Karpas-422 (cell line): ENCODE data around the gene PI4K2A. TPM values are rescaled to one million over a fixed set of nuclear protein-coding genes. Genes with fewer than 3 reads are reported as not detected.
"Not testable (repeated sequence)": the region's sequence is repeated elsewhere in the genome, so short reads cannot be mapped to it uniquely, and the experiment has no call there.

Experiments
- DNase-seq: peaks from one replicate; pipeline ENCODE4 v3.0.0-alpha.2; 2015
- H2AFZ ChIP-seq: fragments of 200-600 bp; sonication (generic); 2 replicates; pipeline ENCODE4 v1.6.1; 2014; ENCODE audit warnings: antibody characterized with exemption, low read length, mixed read lengths
- H3K27ac ChIP-seq: fragments of 200-600 bp; sonication (generic); 2 replicates; pipeline ENCODE4 v1.5.1; 2014; ENCODE audit warnings: mild to moderate bottlenecking, low read length, moderate library complexity
- H3K27me3 ChIP-seq: fragments of 200-600 bp; sonication (generic); 2 replicates; pipeline ENCODE4 v1.6.1; 2014; ENCODE audit warnings: low read length, mixed read lengths
- H3K36me3 ChIP-seq: fragments of 200-600 bp; sonication (generic); 2 replicates; pipeline ENCODE4 v1.6.1; 2014; ENCODE audit warnings: low read length, mixed read lengths; ENCODE audit not compliant: insufficient read depth
- H3K4me1 ChIP-seq: fragments of 200-600 bp; sonication (generic); 2 replicates; pipeline ENCODE4 v1.6.1; 2014; ENCODE audit warnings: mild to moderate bottlenecking, low read length, mixed read lengths
- H3K4me2 ChIP-seq: fragments of 200-600 bp; sonication (generic); 2 replicates; pipeline ENCODE4 v1.6.1; 2014; ENCODE audit warnings: low read length, low read depth, mild to moderate bottlenecking; ENCODE audit not compliant: poor library complexity, severe bottlenecking
- H3K4me3 ChIP-seq: fragments of 200-600 bp; sonication (generic); 2 replicates; pipeline ENCODE4 v1.5.1; 2014; ENCODE audit warnings: mild to moderate bottlenecking, antibody characterized with exemption, low read length, mixed read lengths
- H3K79me2 ChIP-seq: fragments of 200-600 bp; sonication (generic); 2 replicates; pipeline ENCODE4 v1.6.1; 2014; ENCODE audit warnings: mild to moderate bottlenecking, low read length, mixed read lengths
- H3K9ac ChIP-seq: fragments of 200-600 bp; sonication (generic); 2 replicates; pipeline ENCODE4 v1.6.0; 2014; ENCODE audit warnings: low read length
- H3K9me2 ChIP-seq: fragments of 200-600 bp; sonication (generic), shearing (Covaris generic); replicated peaks from 2 replicates; pipeline ENCODE4 v1.6.0; 2014; ENCODE audit warnings: mild to moderate bottlenecking, low read length, moderate library complexity; ENCODE audit not compliant: insufficient read depth
- H3K9me3 ChIP-seq: fragments of 300-700, 200-600 bp; sonication (generic); 2 replicates; pipeline ENCODE4 v1.6.1; 2014; ENCODE audit warnings: low read length, mixed read lengths
- H4K20me1 ChIP-seq: fragments of 200-600 bp; sonication (generic); 2 replicates; pipeline ENCODE4 v1.6.1; 2014; ENCODE audit warnings: mild to moderate bottlenecking, antibody characterized with exemption, low read length, low read depth; ENCODE audit not compliant: insufficient read depth
- total RNA-seq: library from RNA; depleted of rRNA; stranded (reverse); fragments of >200 nt; shearing (Covaris generic); gene quantifications from 2 replicates; pipeline ENCODE4 v1.2.3, GENCODE V29; 2014; ENCODE audit warnings: low replicate concordance

The PI4K2A gene
- total RNA-seq, 1 experiment from 2014 or later = 4.4 TPM

DNA sequence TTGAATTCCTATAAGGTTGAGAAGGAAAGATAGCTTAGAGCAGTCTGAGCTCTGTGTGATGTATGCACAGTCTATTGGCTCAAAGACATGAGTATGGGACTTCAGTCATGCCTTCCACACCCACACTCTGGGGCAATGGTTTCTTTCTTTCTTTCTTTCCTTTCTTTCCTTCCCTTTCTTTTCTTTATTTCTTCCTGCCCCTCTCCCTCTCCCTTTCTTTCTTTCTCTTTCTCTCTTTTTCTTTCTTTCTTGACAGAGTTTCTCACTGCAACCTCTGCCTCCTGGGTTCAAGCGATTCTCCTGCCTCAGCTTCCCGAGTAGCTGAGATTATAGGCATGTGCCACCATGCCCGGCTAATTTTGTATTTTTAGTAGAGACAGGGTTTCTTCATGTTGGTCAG lies 1.4 kb upstream of the PI4K2A start:
- H3K4me3 ChIP-seq, H3K9ac ChIP-seq, H3K4me2 ChIP-seq, H3K9me2 ChIP-seq, H4K20me1 ChIP-seq, H2AFZ ChIP-seq, H3K27me3 ChIP-seq, DNase-seq, H3K27ac ChIP-seq, H3K4me1 ChIP-seq, H3K36me3 ChIP-seq, H3K9me3 ChIP-seq: not testable (repeated sequence)
- peaks cover 24% of the 10 kb centered on the region for H3K79me2 ChIP-seq

DNA sequence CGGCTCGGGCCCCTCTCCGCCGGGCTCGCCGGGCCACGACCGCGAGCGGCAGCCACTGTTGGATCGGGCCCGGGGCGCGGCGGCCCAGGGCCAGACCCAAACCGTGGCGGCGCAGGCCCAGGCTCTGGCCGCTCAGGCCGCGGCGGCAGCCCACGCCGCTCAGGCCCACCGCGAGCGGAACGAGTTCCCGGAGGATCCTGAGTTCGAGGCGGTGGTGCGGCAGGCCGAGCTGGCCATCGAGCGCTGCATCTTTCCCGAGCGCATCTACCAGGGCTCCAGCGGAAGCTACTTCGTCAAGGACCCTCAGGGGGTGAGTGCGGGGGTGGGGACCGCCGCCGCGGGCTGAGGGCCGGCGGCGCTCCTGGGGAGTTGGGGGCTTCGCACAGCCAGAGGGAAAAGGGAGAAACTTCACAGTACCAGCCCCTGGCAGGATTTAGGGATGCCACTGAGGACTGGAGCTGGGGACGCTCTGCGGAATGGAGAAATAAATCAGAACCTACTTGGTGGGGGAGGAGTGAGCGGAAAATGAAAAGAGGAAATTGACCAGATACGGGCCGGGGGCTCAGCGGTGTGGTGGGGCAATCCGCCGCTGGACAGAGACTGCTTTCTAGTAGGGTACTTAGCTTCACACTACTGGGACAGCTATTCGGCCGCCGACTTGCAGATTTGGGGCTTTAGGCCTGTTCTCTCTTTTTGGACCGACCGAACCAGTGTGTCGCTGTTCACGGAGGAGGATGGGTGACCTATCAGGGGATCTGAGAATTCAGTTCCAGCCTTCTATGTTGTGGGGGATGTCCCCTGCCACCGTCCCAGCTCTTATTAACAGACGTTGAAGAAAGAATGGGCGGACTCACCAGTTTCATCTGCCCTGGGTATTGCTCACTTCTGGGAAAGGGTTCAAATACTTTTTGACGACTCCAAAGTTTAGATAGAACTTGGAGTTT lies 669 bp downstream of the PI4K2A start:
- H2AFZ ChIP-seq = no peak overlapping the region
- DNase-seq = peak; percentile 54

DNA sequence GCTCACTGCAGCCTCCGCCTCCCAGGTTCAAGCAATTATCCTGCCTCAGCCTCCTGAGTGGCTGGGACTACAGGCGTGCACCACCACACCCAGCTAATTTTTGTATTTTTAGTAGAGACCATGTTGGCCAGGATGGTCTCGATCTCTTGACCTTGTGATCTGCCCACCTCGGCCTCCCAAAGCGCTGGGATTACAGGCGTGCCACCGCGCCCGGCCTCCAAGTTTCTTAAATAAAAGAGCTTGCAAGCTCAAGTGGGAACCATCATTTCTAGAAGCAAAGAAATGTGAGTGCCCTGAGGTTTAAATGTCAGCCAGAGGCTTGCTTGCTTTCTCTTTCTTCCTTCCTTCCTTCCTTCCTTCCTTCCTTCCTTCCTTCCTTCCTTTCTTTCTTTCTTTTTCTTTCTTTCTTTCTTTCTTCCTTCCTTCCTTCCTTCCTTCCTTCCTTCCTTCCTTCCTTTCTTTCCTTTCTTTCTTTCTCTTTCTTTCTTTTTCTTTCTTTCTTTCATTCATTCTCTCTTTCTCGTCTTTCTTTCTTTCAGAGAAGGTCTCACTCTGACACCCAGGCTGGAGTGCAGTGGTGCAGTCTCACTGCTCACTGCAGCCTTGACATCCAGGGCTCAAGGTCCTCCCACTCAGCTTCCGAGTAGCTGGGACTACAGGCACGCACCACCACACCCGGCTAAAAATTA lies 2.1 kb downstream of the PI4K2A start:
- not testable (repeated sequence) for H3K4me1 ChIP-seq, H3K27me3 ChIP-seq, H3K36me3 ChIP-seq, H3K27ac ChIP-seq, DNase-seq, H2AFZ ChIP-seq, H3K4me3 ChIP-seq, H3K9ac ChIP-seq, H4K20me1 ChIP-seq, H3K9me3 ChIP-seq, H3K9me2 ChIP-seq, H3K4me2 ChIP-seq
- peaks cover 34% of the 10 kb centered on the region for H3K79me2 ChIP-seq

More for the DNA sequence above, 669 bp downstream of the PI4K2A start:
- H3K27me3 ChIP-seq = no peaks in the 10 kb centered on the region
- H3K4me2 ChIP-seq = peak overlapping the region; percentile 75
- H3K9me3 ChIP-seq = no peaks in the 10 kb centered on the region
- peak overlapping the region; percentile 84 for H3K9ac ChIP-seq
- no peaks in the 10 kb centered on the region for H3K9me2 ChIP-seq
- H4K20me1 ChIP-seq = no peaks in the 10 kb centered on the region; the same call in 1 of the 2 replicates
- 0 out of 2 replicates have a peak overlapping the region, but pooled peaks have one; percentile 37 for H3K27ac ChIP-seq
- peaks cover 7% of the 10 kb centered on the region for H3K4me1 ChIP-seq
- no peaks in the 10 kb centered on the region for H3K36me3 ChIP-seq
- peaks cover 30% of the 10 kb centered on the region for H3K79me2 ChIP-seq
- peak overlapping the region; percentile 88 for H3K4me3 ChIP-seq

DNA sequence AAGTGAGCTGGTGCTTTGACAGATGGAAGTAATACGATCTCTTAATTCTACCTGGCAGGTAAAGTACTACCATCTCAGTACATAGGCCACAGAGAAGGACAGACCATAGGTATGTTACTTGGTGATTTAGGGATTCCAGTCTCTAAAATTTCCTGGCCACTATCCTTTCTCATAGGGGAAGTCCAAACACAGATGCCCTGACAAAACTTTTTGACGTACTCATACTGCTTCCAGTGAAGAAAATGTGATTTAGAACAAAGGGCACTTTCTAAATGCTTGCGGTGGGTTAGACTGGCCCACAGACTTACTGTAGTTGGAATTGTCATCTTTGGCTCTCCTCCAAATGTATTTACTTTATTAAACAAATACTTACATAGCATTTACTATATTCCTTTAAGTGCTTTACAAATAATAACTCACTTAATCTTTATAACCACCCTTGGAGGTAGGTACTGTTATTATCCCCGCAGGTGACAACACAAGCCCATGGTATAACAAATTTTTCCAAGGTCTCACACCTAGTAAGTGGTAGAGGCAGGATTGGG lies 3.0 kb downstream of the PI4K2A start:
- DNase-seq = no peak
- Histone ChIP-seq H3K9ac (no peak overlapping the region), H2AFZ (no peak overlapping the region), H3K36me3 (no peaks in the 10 kb centered on the region), H3K9me2 (no peaks in the 10 kb centered on the region), H4K20me1 (no peaks in the 10 kb centered on the region; the same call in 1 of the 2 replicates), H3K4me2 (no peak overlapping the region), H3K4me1 (peaks cover 10% of the 10 kb centered on the region), H3K79me2 (peaks cover 39% of the 10 kb centered on the region), H3K27ac (no peak overlapping the region), H3K27me3 (no peaks in the 10 kb centered on the region), H3K4me3 (no peak overlapping the region), H3K9me3 (no peaks in the 10 kb centered on the region)

DNA sequence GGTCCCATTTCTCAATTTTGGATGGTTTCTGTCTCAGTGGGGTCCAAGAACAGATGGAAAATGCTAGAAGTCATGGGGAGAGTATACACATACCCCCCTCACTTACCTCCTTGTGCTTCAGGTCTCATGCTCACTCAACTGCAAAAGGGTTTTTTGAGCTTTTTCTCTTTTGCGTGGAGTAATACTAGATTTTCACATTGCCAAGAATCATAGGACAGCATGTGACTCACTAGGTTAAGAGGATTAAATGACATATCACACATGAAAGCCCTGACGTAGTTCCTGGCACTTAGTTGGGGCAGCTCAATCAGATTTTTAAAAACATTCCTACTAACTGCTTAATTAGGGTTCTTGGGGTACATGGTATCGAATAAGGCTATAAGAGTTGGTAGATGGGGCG lies 4.5 kb downstream of the PI4K2A start:
- H3K79me2 ChIP-seq = peaks cover 47% of the 10 kb centered on the region
- no peak for DNase-seq
- H3K4me1 ChIP-seq = peaks cover 14% of the 10 kb centered on the region

DNA sequence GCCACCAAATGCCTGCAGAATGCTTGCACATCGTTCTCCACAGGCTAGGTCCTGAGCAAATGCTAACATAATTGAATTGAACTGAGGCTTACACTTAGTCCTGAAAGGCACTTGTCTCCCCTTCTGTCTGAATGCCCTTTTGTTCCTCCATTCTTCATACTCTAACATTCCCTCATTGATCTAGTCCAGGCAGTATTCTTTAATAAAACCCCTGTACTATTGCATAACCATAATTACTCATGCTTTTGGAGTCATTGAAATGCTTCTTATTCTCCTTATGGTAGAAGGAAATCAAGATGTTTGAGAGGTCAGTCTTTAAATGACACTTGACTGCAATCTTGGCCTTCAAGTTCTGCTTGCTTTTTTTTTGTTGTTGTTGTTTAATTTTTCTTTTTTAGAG lies 7.1 kb downstream of the PI4K2A start:
- no peak overlapping the region for H3K4me2 ChIP-seq
- peaks cover 7% of the 10 kb centered on the region for H3K4me1 ChIP-seq
- H3K9me3 ChIP-seq = no peaks in the 10 kb centered on the region
- no peaks in the 10 kb centered on the region for H4K20me1 ChIP-seq
- no peak overlapping the region for H2AFZ ChIP-seq
- no peak for DNase-seq
- no peak overlapping the region for H3K27ac ChIP-seq
- no peaks in the 10 kb centered on the region for H3K36me3 ChIP-seq
- H3K9me2 ChIP-seq = no peaks in the 10 kb centered on the region
- H3K79me2 ChIP-seq = peaks cover 33% of the 10 kb centered on the region
- no peak overlapping the region for H3K4me3 ChIP-seq
- H3K27me3 ChIP-seq = no peaks in the 10 kb centered on the region
- H3K9ac ChIP-seq = no peak overlapping the region

More for the DNA sequence above, 4.5 kb downstream of the PI4K2A start:
- Histone ChIP-seq H3K9ac (no peak overlapping the region), H3K27me3 (no peaks in the 10 kb centered on the region), H4K20me1 (no peaks in the 10 kb centered on the region; the same call in 1 of the 2 replicates), H3K4me2 (no peak overlapping the region), H3K27ac (no peak overlapping the region), H2AFZ (no peak overlapping the region), H3K9me3 (no peaks in the 10 kb centered on the region), H3K36me3 (no peaks in the 10 kb centered on the region), H3K4me3 (no peak overlapping the region), H3K9me2 (no peaks in the 10 kb centered on the region)

DNA sequence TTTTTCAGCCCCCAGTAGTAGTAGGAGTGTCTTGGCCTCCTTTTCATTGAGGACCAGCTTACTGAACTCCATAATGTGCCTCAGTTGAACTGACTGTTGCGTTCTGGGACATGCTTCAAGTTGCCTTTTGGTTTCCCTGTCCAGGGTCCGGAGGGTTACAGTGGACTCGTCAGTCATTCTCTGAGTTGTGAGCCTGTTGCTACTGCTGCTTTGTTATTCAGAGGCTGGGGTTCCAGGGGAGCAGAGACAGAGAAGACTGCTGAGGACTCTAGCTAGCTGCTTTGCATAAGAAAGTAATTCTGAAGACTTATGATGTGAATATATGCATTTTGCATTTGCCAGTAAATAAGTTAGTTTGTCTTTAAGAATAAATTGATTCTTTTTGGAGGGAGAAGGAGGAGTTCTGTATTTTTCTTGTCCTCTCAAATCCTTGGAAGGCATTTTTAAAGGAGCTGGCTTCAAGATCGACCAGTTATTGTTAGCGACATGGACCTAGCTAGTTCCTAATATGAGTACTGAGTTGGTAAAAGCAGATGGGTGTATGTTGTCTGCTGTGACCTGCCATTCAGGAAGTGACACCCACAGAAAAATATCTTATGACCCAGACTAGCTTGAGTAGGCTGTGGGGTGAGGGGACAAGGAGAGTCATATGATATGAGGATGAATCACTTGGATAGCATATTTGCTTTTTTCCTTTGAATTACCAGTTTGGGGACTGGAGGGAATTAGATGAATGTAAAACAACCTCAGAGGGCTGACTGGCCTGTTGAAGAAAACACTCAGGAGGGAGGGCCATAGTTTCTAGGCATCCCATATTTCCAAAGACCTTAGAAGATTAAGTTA lies 8.3 kb downstream of the PI4K2A start:
- Histone ChIP-seq H3K27ac (no peak overlapping the region), H3K9me2 (no peaks in the 10 kb centered on the region), H3K27me3 (no peaks in the 10 kb centered on the region), H3K36me3 (no peaks in the 10 kb centered on the region), H3K4me3 (no peak overlapping the region), H2AFZ (no peak overlapping the region), H3K9me3 (no peaks in the 10 kb centered on the region), H4K20me1 (no peaks in the 10 kb centered on the region), H3K4me1 (peaks cover 7% of the 10 kb centered on the region), H3K79me2 (peaks cover 24% of the 10 kb centered on the region), H3K9ac (no peak overlapping the region), H3K4me2 (no peak overlapping the region)
- no peak for DNase-seq
